Tibial nerve (tissue), 4 donors: ENCODE data around the gene MBP. TPM values are rescaled to one million over a fixed set of nuclear protein-coding genes. Genes with fewer than 3 reads are reported as not detected.

Experiments
- DNase-seq, 2 donors: peaks; one replicate each; pipeline ENCODE4 v3.0.0-alpha.2; 2019; ENCODE audit warnings: low spot score in 2 of 2
- H3K27ac ChIP-seq, 4 donors: fragments of 200-600 bp; sonication (generic) in 3 of 4; one replicate each; pipeline ENCODE4 v1.5.1; 2017 to 2019; ENCODE audit warnings: mild to moderate bottlenecking in 1 of 4
- H3K27me3 ChIP-seq, 2 donors: fragments of 200-600 bp; sonication (generic) in 1 of 2; one replicate each; pipeline versions ENCODE4 v1.5.1 to v1.6.0; 2017 to 2019
- H3K36me3 ChIP-seq, 3 donors: fragments of 200-600 bp; sonication (generic); one replicate each; pipeline ENCODE4 v1.5.1; 2018 to 2019
- H3K4me1 ChIP-seq, 4 donors: fragments of 200-600 bp; sonication (generic) in 3 of 4; one replicate each; pipeline ENCODE4 v1.5.1; 2017 to 2019
- H3K4me3 ChIP-seq, 4 donors: fragments of 200-600 bp; sonication (generic) in 3 of 4; one replicate each; pipeline ENCODE4 v1.5.1; 2017 to 2019; ENCODE audit warnings: mild to moderate bottlenecking in 1 of 4, moderate library complexity in 1 of 4
- H3K9me3 ChIP-seq, 4 donors: fragments of 200-600 bp; sonication (generic) in 3 of 4; one replicate each; pipeline ENCODE4 v1.5.1; 2017 to 2019
- CTCF ChIP-seq, 5 experiments: fragments of 200-600 bp in 3 of 5; fragments of 450-650 bp in 2 of 5; sonication (generic) in 3 of 5; IDR thresholded peaks; one replicate each; pipeline ENCODE4 v1.5.1; 2016 to 2019; ENCODE audit warnings: antibody characterized with exemption in 5 of 5, mild to moderate bottlenecking in 3 of 5, moderate library complexity in 2 of 5
- EP300 ChIP-seq, 2 donors: sonication (generic); formaldehyde crosslinking; IDR thresholded peaks; one replicate each; pipeline ENCODE4 v1.6.1; 2017; ENCODE audit warnings: antibody characterized with exemption in 2 of 2, mild to moderate bottlenecking in 1 of 2
- POLR2A ChIP-seq, 2 donors: fragments of 450-650 bp; IDR thresholded peaks; one replicate each; pipeline ENCODE4 v1.6.1; 2017; ENCODE audit warnings: antibody characterized with exemption in 2 of 2, mild to moderate bottlenecking in 2 of 2, moderate library complexity in 2 of 2
- WGBS, 2 donors: methylation state at CpG; one replicate each; pipeline ENCODE4 v1.1.5; 2018; 5-methylcytosine and 5-hydroxymethylcytosine counted together
- total RNA-seq, 4 donors: library from RNA; depleted of rRNA; stranded (reverse); fragments of >200 nt; gene quantifications; one replicate each; pipeline ENCODE4 v1.1.0, GENCODE V29; 2016

MBP gene
- total RNA-seq, 4 donors from 2014 or later = 831 to 1,485 (median 1,405) TPM

GRCh38 chr18:76986406-76986805, 146.2 kb downstream of the MBP start:
- no peaks in the 10 kb centered on the region for H3K9me3 ChIP-seq
- H3K4me1 ChIP-seq = peaks cover 0 to 41% (median 6%) of the 10 kb centered on the region in 4 donors
- no peaks in the 10 kb centered on the region for H3K27me3 ChIP-seq
- 78 to 79% methylated on average over 7 of the region's 7 CpGs for WGBS, 2 donors
- H3K27ac ChIP-seq = peak overlapping the region in 3 of 4 donors; percentile 24 to 82 (median 82)
- TF ChIP-seq POLR2A (IDR thresholded peaks at IDR 0.05) = no peak
- no peak for TF ChIP-seq EP300 (IDR thresholded peaks at IDR 0.05)
- TF ChIP-seq CTCF (IDR thresholded peaks at IDR 0.05) = no peak
- no peak overlapping the region for H3K4me3 ChIP-seq
- no peak for DNase-seq
- H3K36me3 ChIP-seq = peaks cover 0 to 44% (median 0%) of the 10 kb centered on the region in 3 donors

DNA sequence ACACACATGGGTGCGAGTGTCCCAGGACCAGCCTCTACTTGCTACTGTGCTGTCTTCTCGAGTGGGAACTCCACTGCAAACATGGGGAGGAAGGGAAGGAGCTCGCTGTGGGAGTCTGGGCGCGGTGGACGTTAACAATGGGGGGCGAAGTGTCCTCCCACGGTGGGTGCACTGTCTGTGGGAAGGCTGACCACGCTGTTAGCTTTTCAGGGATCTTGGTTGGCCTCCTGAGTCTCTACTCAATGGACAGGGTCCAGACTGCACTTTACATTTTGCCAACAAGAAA, 146.7 kb downstream of the MBP start:
- no peak for DNase-seq
- no peak for TF ChIP-seq POLR2A (IDR thresholded peaks at IDR 0.05)
- no peak for TF ChIP-seq EP300 (IDR thresholded peaks at IDR 0.05)
- TF ChIP-seq CTCF (IDR thresholded peaks at IDR 0.05) = no peak
- WGBS, 2 donors = 66 to 84% methylated on average over 9 of the region's 9 CpGs
- peak overlapping the region in 3 of 4 donors; percentile 30 to 82 (median 82) for H3K27ac ChIP-seq
- no peaks in the 10 kb centered on the region for H3K27me3 ChIP-seq
- H3K4me3 ChIP-seq = no peak overlapping the region
- peaks cover 0 to 40% (median 5%) of the 10 kb centered on the region in 4 donors for H3K4me1 ChIP-seq
- H3K9me3 ChIP-seq = no peaks in the 10 kb centered on the region
- H3K36me3 ChIP-seq = peaks cover 0 to 44% (median 0%) of the 10 kb centered on the region in 3 donors

- H3K4me1 ChIP-seq = peaks cover 0 to 43% (median 5%) of the 10 kb centered on the region in 4 donors
- no peak for TF ChIP-seq EP300 (IDR thresholded peaks at IDR 0.05)
- no peak for TF ChIP-seq POLR2A (IDR thresholded peaks at IDR 0.05)
- TF ChIP-seq CTCF (IDR thresholded peaks at IDR 0.05) = no peak
- H3K9me3 ChIP-seq = no peaks in the 10 kb centered on the region
- H3K27ac ChIP-seq = peak overlapping the region in 3 of 4 donors; percentile 30 to 82 (median 82)
- H3K4me3 ChIP-seq = no peak overlapping the region
- no peak for DNase-seq
- peaks cover 0 to 44% (median 0%) of the 10 kb centered on the region in 3 donors for H3K36me3 ChIP-seq
- 85 to 87% methylated on average over 21 to 23 of the region's 27 CpGs for WGBS, 2 donors
- no peaks in the 10 kb centered on the region for H3K27me3 ChIP-seq
Observed at GRCh38 chr18:76985156-76985950, 147.2 kb downstream of the MBP start.

DNA sequence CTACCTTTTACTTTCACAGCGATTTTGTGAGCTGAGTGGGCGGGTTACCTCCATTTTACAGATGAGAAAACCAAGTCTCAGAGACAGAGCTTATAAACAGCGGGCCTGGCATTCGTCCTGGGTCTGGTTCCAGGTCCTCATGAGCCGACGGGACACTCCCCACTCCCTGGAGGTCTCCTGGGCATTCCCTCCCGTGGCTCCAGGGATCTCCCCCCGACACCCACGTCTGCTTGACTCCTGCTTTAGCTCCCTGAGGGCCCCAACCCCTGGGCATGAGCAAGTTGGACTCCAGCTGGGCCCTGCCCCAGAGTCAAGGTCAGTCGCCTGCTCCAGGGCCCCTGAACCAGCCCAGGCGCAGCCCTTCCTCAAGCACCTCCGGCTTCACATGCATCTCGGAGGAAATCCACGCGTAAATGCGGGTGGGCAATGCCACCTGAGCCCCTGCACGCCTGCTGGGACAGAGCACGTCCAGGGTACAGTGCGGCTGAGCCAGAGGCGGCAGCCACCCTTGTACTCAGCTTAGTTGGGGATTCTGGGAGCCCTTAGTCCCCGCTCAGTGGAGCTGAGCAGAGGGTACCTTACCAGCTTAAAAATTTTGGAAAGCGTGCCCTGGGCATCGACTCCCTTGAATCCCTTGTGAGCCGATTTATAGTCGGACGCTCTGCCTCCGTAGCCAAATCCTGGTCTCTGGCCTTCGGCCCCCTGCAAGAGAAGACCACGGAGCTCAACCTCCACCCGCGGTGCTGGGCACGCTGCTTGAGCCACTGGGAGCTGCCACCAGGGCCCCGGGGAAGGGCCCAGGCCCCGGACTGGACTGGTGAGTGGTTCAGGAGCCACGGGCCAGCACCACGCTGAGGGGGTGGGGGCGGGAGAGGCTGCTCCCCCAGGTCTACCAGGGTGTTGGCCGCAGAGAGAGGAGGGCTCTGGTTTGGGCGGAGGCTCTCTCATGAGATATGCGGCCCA, 148.1 kb downstream of the MBP start:
- Histone ChIP-seq H3K27me3 (no peaks in the 10 kb centered on the region), H3K4me3 (no peak overlapping the region), H3K4me1 (peaks cover 0 to 43% (median 5%) of the 10 kb centered on the region in 4 donors), H3K27ac (peak overlapping the region in 2 of 4 donors; percentile 29 to 82), H3K9me3 (no peaks in the 10 kb centered on the region), H3K36me3 (peaks cover 0 to 44% (median 0%) of the 10 kb centered on the region in 3 donors)
- 83 to 84% methylated on average over 39 of the region's 40 CpGs for WGBS, 2 donors
- no peak for TF ChIP-seq POLR2A (IDR thresholded peaks at IDR 0.05)
- TF ChIP-seq CTCF (IDR thresholded peaks at IDR 0.05) = no peak
- no peak for TF ChIP-seq EP300 (IDR thresholded peaks at IDR 0.05)
- DNase-seq = no peak
